AG10803 (cell line): ENCODE results near the gene INSL6.

Source experiments
- DNase-seq: peaks from one replicate; pipeline ENCODE4 v3.0.0; 2010; ENCODE audit warnings: low read depth
- H3K4me3 ChIP-seq: 2 replicates; pipeline ENCODE4 v1.5.1; 2011; ENCODE audit warnings: mild to moderate bottlenecking, low read length, control low read depth
- CTCF ChIP-seq: conservative IDR thresholded peaks from 2 replicates; pipeline ENCODE4 v1.5.1; 2011; ENCODE audit warnings: mild to moderate bottlenecking, low read length, control low read depth, inconsistent platforms

INSL6 gene

GRCh38 chr9:5140151-5140550, 45.3 kb downstream of the INSL6 start:
- no peak for DNase-seq
- no peak overlapping the region for H3K4me3 ChIP-seq
- no peak for TF ChIP-seq CTCF

GRCh38 chr9:5122516-5122915, 62.9 kb downstream of the INSL6 start:
- TF ChIP-seq CTCF: no peak
- no peak for DNase-seq
- no peak overlapping the region for H3K4me3 ChIP-seq

GRCh38 chr9:5122116-5122515, 63.3 kb downstream of the INSL6 start:
- no peak overlapping the region for H3K4me3 ChIP-seq
- no peak for TF ChIP-seq CTCF

GRCh38 chr9:5113994-5114748, 71.3 kb downstream of the INSL6 start:
- DNase-seq: no peak
- no peak overlapping the region for H3K4me3 ChIP-seq
- no peak for TF ChIP-seq CTCF

More at GRCh38 chr9:5122116-5122515, 63.3 kb downstream of the INSL6 start:
- DNase-seq: no peak
